GM18873 (cell line): Measurements from ENCODE around the gene PLTP.
"Not testable (repeated sequence)": the region's sequence is repeated elsewhere in the genome, so short reads cannot be mapped to it uniquely, and the experiment has no call there.

Experiments
- ATAC-seq: cut with Tn5 transposase; IDR thresholded peaks from one replicate; pipeline ENCODE4 v1.9.1; 2021; ENCODE audit warnings: mild to moderate bottlenecking, moderate library complexity, moderate number of reproducible peaks; ENCODE audit not compliant: unreplicated experiment, low FRiP score

The PLTP gene

DNA sequence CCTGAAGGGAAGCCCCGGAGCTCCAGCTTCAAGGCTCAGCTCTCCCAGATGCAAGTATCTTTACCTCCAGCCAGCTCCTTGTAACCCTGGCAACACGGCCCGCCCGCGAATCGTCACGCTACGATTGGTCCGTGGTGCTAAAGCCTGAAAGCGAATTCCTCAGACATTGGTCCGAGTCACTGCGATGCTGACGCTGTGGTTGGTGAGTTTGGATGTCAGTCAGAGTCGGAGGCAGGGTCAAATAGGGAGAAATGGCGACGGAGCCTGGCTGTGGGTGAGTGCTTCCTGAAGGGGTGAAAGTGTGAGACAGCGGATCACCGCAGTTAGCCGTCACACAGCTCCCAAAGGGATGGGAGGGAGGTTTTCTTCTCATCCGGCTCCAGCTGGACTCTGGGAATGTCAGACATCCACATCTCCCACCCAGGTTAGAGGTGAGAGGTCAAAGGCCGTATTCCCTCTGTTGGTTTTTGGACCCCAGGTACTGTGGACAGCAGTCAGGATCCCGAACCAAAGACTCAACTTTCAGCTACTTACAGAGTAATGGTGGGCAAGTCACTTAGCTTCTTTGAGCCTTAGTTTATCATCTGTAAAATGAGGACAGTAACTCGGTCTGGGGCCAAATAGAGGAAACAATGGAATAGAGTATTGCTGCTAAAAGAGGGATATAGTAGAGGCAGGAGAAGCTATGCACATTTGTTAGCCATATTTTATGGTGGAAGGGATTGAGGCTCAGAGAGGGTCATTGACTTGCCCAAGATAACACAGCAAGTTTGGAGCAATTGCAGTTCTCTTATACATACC, 30.8 kb downstream of the PLTP start, which contains the start of gene ZSWIM1:
Gene ZSWIM1 (plus strand): TSS at position 240 of the 801 bp plus-strand sequence. CDS start 1,366 bp downstream, outside the sequence.
- peak; percentile 95 for ATAC-seq

DNA sequence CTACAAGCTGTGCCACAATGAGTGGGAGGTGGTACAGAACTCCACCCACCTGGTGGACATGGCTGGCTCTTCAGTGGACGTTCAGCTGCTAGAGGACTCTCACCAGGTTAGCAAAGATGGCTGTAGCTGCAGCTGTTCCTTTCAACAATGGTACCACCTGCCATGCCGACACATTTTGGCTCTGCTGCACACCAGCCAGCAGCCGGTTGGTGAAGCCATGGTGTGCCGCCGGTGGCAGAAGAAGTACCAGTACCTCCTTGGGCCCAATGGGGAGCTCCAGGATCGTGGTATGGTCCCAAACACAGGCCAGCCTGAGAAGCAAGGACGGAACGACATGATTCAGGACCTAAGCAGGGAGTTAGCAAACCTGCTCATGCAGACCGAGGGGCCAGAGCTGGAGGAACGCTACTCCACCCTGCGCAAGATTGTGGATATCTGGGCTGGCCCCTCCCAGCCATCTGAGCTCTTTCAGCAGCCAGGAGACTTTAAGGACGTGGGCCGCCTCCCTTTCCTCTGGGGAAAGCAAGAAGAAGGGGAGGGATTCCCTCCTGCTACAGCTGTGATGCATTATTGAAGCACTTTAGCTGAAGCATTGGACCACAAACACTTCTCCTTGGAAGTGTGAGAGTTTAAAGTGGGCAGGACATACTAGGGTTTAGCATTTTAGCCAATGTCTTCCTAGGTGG, 33.7 kb downstream of the PLTP start:
- no peak for ATAC-seq

- ATAC-seq: no peak
These were observed 37.4 kb downstream of the PLTP start for GRCh38 chr20:45874576-45874975.

- not testable (repeated sequence) for ATAC-seq
These were observed 37.9 kb downstream of the PLTP start for GRCh38 chr20:45874104-45874481.

DNA sequence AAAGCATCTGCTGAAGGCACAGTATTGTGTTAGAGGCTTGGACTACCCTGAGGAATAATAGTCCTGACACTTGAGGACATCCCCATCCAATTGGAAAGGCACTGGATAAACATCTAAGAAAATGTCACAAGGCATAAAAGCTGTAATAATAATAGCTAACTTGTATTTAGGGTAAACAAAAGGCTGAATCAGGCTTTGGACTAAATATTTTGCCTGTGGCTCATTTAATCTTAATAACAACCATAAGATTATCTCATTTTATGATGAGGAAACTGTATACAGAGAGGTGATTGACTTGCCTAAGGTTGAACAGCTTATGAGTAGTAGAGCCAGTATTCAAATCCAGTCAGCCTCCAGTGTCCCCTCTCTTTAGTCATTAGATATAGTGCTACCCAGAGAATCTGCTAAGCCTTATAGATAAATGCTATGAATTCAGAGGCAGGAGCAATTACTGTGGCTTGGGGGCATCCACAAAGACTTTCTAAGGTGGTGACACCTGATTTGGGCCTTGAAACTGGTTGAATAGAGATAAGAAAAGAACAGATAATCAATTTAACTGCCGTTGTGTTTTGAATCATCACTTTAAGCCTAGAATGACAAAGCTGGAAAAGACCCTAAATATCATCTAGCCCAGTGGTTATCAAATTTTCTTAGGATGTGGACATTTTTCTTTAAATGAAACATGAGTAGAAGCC, 38.4 kb downstream of the PLTP start:
- no peak for ATAC-seq

GRCh38 chr20:45872626-45873025, 39.3 kb downstream of the PLTP start:
- ATAC-seq: no peak

GRCh38 chr20:45867819-45868176, 44.2 kb downstream of the PLTP start:
- no peak for ATAC-seq

- no peak for ATAC-seq
These were observed 44.7 kb downstream of the PLTP start for GRCh38 chr20:45867136-45867818.

DNA sequence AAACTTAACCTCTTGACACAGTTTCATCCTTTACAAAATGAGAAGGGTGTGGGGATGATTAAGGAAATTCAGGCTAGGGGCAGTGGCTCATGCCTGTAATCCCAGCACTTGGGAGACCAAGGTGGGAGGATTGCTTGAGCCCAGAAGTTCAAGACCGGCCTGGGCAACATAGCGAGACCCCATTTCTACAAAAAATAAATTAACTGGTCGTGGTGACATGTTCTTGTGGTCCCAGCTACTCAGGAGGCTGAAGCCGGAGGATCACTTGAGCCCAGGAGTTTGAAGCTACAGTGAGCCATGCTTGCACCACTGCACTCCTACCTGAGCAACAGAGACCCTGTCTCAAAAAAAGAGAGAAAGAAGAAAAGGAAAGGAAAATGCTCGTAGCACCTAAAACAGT, 45.5 kb downstream of the PLTP start:
- ATAC-seq: no peak

DNA sequence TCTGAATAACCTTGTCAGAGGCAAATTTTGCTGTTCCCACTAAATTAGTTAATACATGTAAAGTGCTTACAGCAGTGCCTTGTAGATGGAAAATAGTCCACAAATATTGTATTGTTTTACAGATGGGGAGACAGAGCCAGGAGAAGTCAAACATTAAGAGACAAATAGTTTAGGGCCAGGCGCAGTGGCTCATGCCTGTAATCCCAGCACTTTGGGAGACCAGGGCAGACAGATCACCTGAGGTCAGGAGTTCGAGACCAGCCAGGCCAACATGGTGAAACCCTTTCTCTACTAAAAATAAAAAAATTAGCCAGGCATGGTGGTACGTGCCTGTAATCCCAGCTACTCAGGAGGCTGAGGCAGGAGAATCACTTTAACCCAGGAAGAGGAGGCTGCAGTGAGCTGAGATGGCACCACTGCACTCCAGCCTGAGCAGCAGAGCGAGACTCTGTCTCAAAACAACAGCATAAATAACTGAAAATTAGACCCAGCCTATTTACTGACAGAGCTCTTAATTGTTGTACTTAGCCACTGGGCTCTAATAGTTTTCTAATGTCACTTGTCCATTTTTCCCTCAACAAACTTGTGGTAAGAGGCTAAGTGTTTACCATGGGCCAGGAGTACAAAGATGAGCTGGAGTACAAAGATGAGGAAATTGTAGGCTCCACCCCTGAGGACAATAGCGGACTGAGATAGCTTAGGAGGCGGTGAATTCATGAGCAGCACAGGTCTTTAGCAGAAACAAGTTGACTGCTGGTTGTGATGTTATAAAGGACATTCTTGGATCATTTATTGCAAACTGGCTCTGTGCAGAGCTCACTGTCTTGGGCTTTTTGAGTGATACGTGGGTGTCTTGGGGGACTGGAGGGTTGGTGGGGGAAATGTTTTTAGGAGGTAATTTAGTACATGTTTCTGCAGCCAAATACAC, 48.1 kb downstream of the PLTP start:
- ATAC-seq: no peak

DNA sequence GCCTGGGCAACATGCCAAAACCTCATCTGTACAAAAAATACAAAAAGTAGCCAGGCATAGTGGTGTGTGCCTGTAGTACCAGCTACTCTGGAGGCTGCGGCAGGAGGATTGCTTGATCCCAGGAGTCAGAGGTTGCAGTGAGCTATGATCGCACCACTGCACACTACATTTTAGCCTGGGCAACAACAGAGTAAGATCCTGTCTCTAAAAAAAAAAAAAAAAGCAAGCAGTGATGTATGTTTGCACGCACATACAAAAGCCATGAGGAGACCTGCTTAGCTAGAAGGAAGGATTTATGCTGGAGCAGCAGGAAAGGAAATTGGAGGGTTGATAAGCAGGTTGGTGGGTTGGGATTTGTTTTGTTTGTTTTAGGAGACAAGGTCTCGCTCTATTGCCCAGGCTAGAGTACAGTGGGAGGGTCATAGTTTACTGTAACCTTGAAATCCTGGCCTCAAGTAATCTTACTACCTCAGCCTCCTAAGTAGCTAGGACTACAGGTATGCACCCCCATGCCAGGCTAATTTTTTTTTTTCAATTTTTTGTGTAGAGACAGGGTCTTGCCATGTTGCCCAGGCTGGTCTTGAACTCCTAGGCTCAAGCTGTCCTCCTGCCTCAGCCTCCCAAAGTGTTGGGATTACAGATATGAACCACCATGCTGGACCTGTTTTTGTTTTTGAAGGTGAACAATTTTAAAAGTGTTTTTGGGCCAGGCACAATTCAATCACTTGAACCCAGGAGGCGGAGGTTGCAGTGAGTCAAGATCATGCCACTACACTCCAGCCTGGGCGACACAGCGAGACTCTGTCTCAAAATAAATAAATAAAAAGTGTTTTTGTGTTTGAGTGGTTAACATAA, 50.5 kb downstream of the PLTP start:
- ATAC-seq: no peak

DNA sequence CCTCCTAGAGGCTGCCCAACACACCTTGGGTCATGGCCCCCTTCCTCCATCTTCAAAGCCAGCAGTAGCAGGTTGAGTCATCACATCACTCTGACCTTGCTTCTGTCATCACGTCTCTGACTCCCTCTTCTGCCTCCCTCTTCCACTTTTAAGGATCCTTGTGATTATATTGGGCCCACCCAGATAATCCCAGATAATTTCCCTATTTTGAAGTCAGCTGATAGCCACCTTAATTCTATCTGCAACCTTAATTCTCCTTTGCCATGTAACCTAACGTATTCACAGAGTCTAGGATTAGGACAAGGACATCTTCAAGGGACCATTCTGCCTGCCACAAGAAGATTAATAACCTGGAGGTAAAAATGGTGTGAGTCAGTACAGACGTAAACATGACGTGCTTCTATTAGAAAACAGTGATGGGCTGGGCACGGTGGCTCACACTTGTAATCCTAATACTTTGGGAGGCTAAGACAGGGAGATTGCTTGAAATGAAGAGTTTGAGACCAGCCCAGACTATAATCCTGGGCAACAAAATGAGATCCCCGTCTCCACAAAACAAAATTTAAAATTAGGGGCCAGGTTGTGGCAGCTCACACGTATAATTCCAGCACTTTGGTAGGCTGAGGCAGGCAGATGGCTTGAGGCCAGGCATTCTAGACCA, 51.3 kb downstream of the PLTP start:
- no peak for ATAC-seq

GRCh38 chr20:45859916-45860315, 52.0 kb downstream of the PLTP start:
- no peak for ATAC-seq

DNA sequence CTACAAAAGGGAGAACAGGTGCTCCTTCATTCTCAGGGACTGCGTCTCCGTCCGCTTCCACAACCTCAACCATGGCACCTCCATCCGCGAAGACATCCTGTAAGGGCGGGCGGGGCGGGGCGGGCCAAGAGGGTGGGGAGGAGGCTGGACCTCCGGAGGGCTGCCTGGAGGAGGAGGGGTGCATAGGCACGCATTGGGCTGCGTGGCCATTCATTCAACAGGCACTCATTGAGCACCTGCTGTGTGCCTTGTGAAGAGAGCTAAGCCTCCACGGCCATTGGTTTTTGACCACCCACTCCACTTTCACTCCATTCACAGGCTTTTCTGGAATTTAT, 54.1 kb downstream of the PLTP start:
- ATAC-seq: no peak

DNA sequence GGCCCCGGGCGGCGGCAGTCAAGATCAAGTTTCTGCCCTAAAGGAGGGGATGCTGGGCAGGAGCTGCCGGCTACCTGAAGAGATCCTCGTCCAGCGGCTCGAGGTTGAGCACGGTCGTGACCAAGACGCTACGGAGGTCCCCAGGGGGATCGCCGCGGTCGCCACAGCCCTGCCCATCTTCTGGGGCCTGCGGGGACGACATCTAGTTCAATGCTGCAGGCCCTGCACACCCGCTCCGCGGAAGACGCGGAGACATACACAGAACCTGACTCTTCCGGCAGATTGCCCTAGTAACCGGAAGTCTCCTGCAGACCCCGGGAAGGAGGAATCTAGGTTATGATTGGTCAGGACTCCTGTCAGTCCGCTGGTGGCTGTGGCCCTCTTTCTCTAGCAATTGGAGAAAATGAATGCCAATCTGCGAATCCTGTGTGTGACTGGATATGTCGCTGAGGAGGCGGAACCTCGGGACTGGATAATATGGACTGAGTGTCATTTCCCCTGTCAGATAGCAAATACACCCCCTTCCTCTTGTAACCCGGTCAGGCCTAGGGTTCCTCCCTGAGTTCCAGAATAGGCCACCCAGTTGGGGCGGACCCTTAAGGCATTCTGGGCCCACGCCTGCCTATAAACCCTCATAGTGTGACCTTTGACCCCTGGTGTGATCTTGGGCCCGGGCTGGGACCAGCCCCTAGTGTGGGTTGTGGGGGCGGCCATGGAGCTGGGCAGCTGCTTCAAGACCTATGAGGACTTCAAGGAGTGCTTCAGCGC, 54.7 kb downstream of the PLTP start, which contains the start of the genes ACOT8 and ZSWIM3:
Gene ACOT8 (minus strand): TSS at position 279 of the 768 bp plus-strand sequence. CDS start 77 bp downstream, at position 202.
Gene ZSWIM3 (plus strand): TSS at position 501 of the 768 bp plus-strand sequence. CDS start 212 bp downstream, at position 713.
- peak; percentile 95 for ATAC-seq

DNA sequence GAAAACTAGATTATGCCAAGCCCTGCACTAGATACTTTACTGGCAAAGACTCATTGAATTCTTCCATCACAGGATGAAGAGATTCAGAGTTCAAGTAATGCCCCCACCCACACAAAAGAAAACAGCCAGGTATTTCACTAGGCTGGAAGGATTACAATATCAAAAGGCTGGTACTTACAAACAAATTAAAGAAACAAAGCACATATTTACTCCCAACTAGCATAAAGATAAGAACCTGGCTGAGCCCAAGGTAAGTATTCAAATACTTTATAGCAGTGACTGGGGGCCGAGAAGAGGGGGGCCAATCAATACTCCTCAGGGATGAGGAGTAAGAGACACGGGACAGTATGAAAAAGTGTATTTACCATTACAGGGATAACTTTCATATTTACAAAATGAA, 58.5 kb downstream of the PLTP start:
- ATAC-seq: no peak

GRCh38 chr20:45852326-45852725, 59.6 kb downstream of the PLTP start:
- ATAC-seq: no peak
